CD4-positive, alpha-beta T cell treated with Interleukin-17A for 1 hour (primary cell): ENCODE measurements around the gene TADA3.
"Not testable (repeated sequence)": the region's sequence is repeated elsewhere in the genome, so short reads cannot be mapped to it uniquely, and the experiment has no call there.

Experiments used
- DNase-seq: peaks from one replicate; pipeline ENCODE4 v3.0.0-alpha.2; 2020

Gene TADA3

GRCh38 chr3:9781978-9782603, 10.2 kb downstream of the TADA3 start:
- no peak for DNase-seq

- DNase-seq, result no peak
Observed at GRCh38 chr3:9781551-9781950, 10.7 kb downstream of the TADA3 start.

- no peak for DNase-seq
Observed at GRCh38 chr3:9780910-9781309, 11.4 kb downstream of the TADA3 start.

GRCh38 chr3:9780458-9780812, 11.8 kb downstream of the TADA3 start:
- DNase-seq, result no peak

- DNase-seq, result peak; percentile 57
Observed at GRCh38 chr3:9779721-9780457, 12.4 kb downstream of the TADA3 start.

- no peak for DNase-seq
Observed at GRCh38 chr3:9779075-9779593, 13.1 kb downstream of the TADA3 start.

- no peak for DNase-seq
Observed at GRCh38 chr3:9778143-9779074, 13.9 kb downstream of the TADA3 start.

GRCh38 chr3:9777694-9778021, 14.6 kb downstream of the TADA3 start:
- DNase-seq, result no peak

GRCh38 chr3:9776896-9777693, 15.2 kb downstream of the TADA3 start:
- DNase-seq, result no peak

- not testable (repeated sequence) for DNase-seq
Observed at GRCh38 chr3:9771007-9771406, 21.3 kb downstream of the TADA3 start.

- no peak for DNase-seq
Observed at GRCh38 chr3:9770276-9770812, 21.9 kb downstream of the TADA3 start.

GRCh38 chr3:9769426-9770275, 22.6 kb downstream of the TADA3 start, which contains the start of gene CAMK1:
Gene CAMK1, minus strand, starts transcription at chr3:9769947. Its CDS starts 2,198 bp downstream, at chr3:9767749.
- DNase-seq, result peak; percentile 50

GRCh38 chr3:9769012-9769411, 23.3 kb downstream of the TADA3 start:
- DNase-seq, result no peak

GRCh38 chr3:9768141-9768775, 24.0 kb downstream of the TADA3 start:
- DNase-seq, result no peak

GRCh38 chr3:9767418-9767817, 24.9 kb downstream of the TADA3 start:
- DNase-seq, result no peak

- no peak for DNase-seq
Observed at GRCh38 chr3:9765865-9766264, 26.4 kb downstream of the TADA3 start.

- DNase-seq, result no peak
Observed at GRCh38 chr3:9762871-9763270, 29.4 kb downstream of the TADA3 start.

GRCh38 chr3:9761919-9762318, 30.4 kb downstream of the TADA3 start:
- DNase-seq, result no peak

GRCh38 chr3:9760779-9761505, 31.3 kb downstream of the TADA3 start:
- no peak for DNase-seq

GRCh38 chr3:9757427-9757826, 34.8 kb downstream of the TADA3 start:
- DNase-seq, result no peak
